ENCODE data around the gene SCARF2. TPM values are rescaled to one million over a fixed set of nuclear protein-coding genes. Genes with fewer than 3 reads are reported as not detected.

The SCARF2 gene
- total and polyA plus RNA-seq, 2 donors (not counting 1 experiment from before 2014, with no cell fraction given) = 0.86 to 1.3 TPM

DNA sequence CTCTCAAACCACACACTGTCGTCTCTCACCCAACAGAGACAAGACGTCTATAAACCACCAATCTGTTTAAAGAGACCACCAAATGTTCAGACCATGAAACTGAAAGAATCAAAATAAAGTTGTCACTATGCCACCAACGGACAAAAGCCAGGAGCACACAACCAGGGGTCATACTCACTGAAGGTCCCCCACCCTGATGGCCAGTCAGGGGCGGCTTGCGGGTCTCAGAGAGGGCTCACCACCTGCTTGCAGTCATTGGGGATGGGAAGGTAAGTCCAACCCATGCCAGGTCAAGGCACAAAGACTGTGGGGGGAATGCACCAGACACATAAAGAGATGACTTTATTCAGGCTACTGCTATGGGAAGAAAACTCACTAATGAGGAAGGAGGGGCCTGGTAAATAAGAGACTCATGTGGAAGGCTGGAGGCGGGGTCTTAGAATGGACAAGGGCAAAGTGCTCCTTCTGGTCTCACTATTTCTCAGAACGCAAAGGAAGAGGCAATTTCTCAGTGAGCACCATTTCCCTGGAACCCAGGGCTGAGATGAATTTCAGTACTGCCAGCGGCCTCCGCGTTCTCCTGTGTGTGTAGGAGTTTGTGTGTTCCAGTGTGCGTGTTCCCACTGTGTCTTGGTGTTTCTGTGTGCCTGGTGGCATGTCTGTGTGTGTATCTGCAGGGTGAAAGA is 17.3 kb downstream of the SCARF2 start:
- Histone ChIP-seq H3K36me3 (replicated peaks in 1 of 2; ENCODE audit: control extremely low read depth in 1 of 2, control insufficient read depth in 1 of 2, extremely low read depth in 1 of 2, insufficient read depth in 2 of 2, low read length in 1 of 2) (no peaks in the 10 kb centered on the region), H4K20me1 (ENCODE audit: control insufficient read depth, insufficient read depth, low read length, poor library complexity, severe bottlenecking) (no peaks in the 10 kb centered on the region), H3K9ac (ENCODE audit: low read length) (no peak overlapping the region), H3K27ac (ENCODE audit: low read length in 2 of 2) (no peak overlapping the region), H3K4me2 (replicated peaks; ENCODE audit: low read depth, low read length, poor library complexity, severe bottlenecking) (no peak overlapping the region), H3K9me3 (ENCODE audit: control extremely low read depth in 1 of 3, control insufficient read depth in 2 of 3, insufficient read depth in 1 of 3, low read length in 2 of 3) (no peaks in the 10 kb centered on the region), H3K4me1 (ENCODE audit: control insufficient read depth in 2 of 2, insufficient read depth in 2 of 2, low read length in 2 of 2) (peaks cover 4 to 5% of the 10 kb centered on the region in 2 donors), H3K4me3 (ENCODE audit: control extremely low read depth in 1 of 5, extremely low read depth in 1 of 5, insufficient read depth in 1 of 5, low read depth in 2 of 5, low read length in 4 of 5) (no peak overlapping the region), H3K27me3 (replicated peaks in 1 of 4; ENCODE audit: control extremely low read depth in 1 of 4, control insufficient read depth in 3 of 4, insufficient read depth in 4 of 4, low read length in 3 of 4) (peaks cover 0 to 24% (median 5%) of the 10 kb centered on the region in 4 experiments), H3K79me2 (ENCODE audit: control insufficient read depth, insufficient read depth, low read length) (no peaks in the 10 kb centered on the region), H2AFZ (ENCODE audit: insufficient read depth, low read depth, low read length, poor library complexity, severe bottlenecking) (no peak overlapping the region)
- H3K27me3 Mint-ChIP-seq = peaks cover 9% of the 10 kb centered on the region
- no peak for DNase-seq
- 87% methylated on average over 11 of the region's 11 CpGs for WGBS (ENCODE audit: insufficient coverage)
- intact Hi-C loops (cut with micrococcal nuclease) = no loop called here
- H3K4me3 Mint-ChIP-seq = no peak overlapping the region
- H3K9me3 Mint-ChIP-seq (ENCODE audit: insufficient read depth) = no peaks in the 10 kb centered on the region
- TF ChIP-seq, protein P1, sequence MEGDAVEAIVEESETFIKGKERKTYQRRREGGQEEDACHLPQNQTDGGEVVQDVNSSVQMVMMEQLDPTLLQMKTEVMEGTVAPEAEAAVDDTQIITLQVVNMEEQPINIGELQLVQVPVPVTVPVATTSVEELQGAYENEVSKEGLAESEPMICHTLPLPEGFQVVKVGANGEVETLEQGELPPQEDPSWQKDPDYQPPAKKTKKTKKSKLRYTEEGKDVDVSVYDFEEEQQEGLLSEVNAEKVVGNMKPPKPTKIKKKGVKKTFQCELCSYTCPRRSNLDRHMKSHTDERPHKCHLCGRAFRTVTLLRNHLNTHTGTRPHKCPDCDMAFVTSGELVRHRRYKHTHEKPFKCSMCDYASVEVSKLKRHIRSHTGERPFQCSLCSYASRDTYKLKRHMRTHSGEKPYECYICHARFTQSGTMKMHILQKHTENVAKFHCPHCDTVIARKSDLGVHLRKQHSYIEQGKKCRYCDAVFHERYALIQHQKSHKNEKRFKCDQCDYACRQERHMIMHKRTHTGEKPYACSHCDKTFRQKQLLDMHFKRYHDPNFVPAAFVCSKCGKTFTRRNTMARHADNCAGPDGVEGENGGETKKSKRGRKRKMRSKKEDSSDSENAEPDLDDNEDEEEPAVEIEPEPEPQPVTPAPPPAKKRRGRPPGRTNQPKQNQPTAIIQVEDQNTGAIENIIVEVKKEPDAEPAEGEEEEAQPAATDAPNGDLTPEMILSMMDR (IDR thresholded peaks at IDR 0.05) = no peak
- TF ChIP-seq EZH2 (IDR thresholded peaks at IDR 0.05; ENCODE audit: borderline replicate concordance, insufficient read depth, low read depth, low read length, poor library complexity, severe bottlenecking) = no peak
- ChIA-PET POLR2A (interaction anchor here (0.6 kb wide), 1 partner anchor 325 kb away, joined by 5 read pairs; no protein-coding TSS in a partner anchor), CTCF (interaction anchor here (0.9 to 5.1 kb wide), 4 partner anchors 36 to 150 kb away, joined by 3 to 96 read pairs (median 30); no protein-coding TSS in a partner anchor)
- H3K4me1 Mint-ChIP-seq = peaks cover 9% of the 10 kb centered on the region
- no peak for ATAC-seq (ENCODE audit: low read depth)
- no peak overlapping the region for H3K27ac Mint-ChIP-seq

DNA sequence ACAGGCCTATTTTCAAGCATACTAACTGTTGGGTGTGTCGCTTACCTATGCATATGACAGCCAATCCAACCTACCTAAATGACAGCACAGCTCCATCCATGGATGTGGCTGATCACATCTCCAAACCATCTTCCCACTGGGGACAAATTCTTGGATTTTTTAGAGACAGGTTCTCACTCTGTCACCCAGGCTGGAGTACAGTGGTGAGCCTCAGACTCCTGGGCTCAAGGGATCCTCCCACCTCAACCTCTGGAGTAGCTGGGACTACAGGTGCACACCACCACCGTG is 18.0 kb downstream of the SCARF2 start:
- 100% methylated on average over 1 of the region's 2 CpGs for WGBS (ENCODE audit: insufficient coverage)
- H2AFZ ChIP-seq (ENCODE audit: insufficient read depth, low read depth, low read length, poor library complexity, severe bottlenecking) = no peak overlapping the region
- no peaks in the 10 kb centered on the region for H3K9me3 Mint-ChIP-seq (ENCODE audit: insufficient read depth)
- TF ChIP-seq EZH2 (IDR thresholded peaks at IDR 0.05; ENCODE audit: borderline replicate concordance, insufficient read depth, low read depth, low read length, poor library complexity, severe bottlenecking) = no peak
- TF ChIP-seq, protein P1 (IDR thresholded peaks at IDR 0.05) = no peak
- H3K27ac Mint-ChIP-seq = no peak overlapping the region
- H3K4me3 Mint-ChIP-seq = no peak overlapping the region
- H3K36me3 ChIP-seq (replicated peaks in 1 of 2; ENCODE audit: control extremely low read depth in 1 of 2, control insufficient read depth in 1 of 2, extremely low read depth in 1 of 2, insufficient read depth in 2 of 2, low read length in 1 of 2) = no peaks in the 10 kb centered on the region
- H3K79me2 ChIP-seq (ENCODE audit: control insufficient read depth, insufficient read depth, low read length) = no peaks in the 10 kb centered on the region
- no peak overlapping the region for H3K4me2 ChIP-seq (replicated peaks; ENCODE audit: low read depth, low read length, poor library complexity, severe bottlenecking)
- H3K4me3 ChIP-seq (ENCODE audit: control extremely low read depth in 1 of 5, extremely low read depth in 1 of 5, insufficient read depth in 1 of 5, low read depth in 2 of 5, low read length in 4 of 5) = no peak overlapping the region
- DNase-seq (no peak), ATAC-seq (ENCODE audit: low read depth) (no peak)
- H3K27ac ChIP-seq (ENCODE audit: low read length in 2 of 2) = no peak overlapping the region
- H3K9ac ChIP-seq (ENCODE audit: low read length) = no peak overlapping the region
- ChIA-PET CTCF (interaction anchor here (0.9 to 5.1 kb wide), 5 partner anchors 34 to 151 kb away, joined by 3 to 96 read pairs (median 30); no protein-coding TSS in a partner anchor), POLR2A (interaction anchor here (0.6 kb wide), 1 partner anchor 326 kb away, joined by 5 read pairs; no protein-coding TSS in a partner anchor)
- no peaks in the 10 kb centered on the region for H4K20me1 ChIP-seq (ENCODE audit: control insufficient read depth, insufficient read depth, low read length, poor library complexity, severe bottlenecking)
- H3K4me1 ChIP-seq (ENCODE audit: control insufficient read depth in 2 of 2, insufficient read depth in 2 of 2, low read length in 2 of 2) = peaks cover 0 to 5% of the 10 kb centered on the region in 2 donors
- peaks cover 0 to 18% (median 3%) of the 10 kb centered on the region in 4 experiments for H3K27me3 ChIP-seq (replicated peaks in 1 of 4; ENCODE audit: control extremely low read depth in 1 of 4, control insufficient read depth in 3 of 4, insufficient read depth in 4 of 4, low read length in 3 of 4)
- intact Hi-C loops (cut with micrococcal nuclease) = loop anchor here (2.0 kb wide), 1 partner anchor 365 kb away; no protein-coding TSS in a partner anchor
- H3K4me1 Mint-ChIP-seq = peaks cover 7% of the 10 kb centered on the region
- H3K27me3 Mint-ChIP-seq = peaks cover 9% of the 10 kb centered on the region
- H3K9me3 ChIP-seq (ENCODE audit: control extremely low read depth in 1 of 3, control insufficient read depth in 2 of 3, insufficient read depth in 1 of 3, low read length in 2 of 3) = no peaks in the 10 kb centered on the region

All from B cell (primary cell).